Left renal pelvis (tissue), 4 donors: ENCODE results near the gene SLITRK5. TPM values are rescaled to one million over a fixed set of nuclear protein-coding genes. Genes with fewer than 3 reads are reported as not detected.
A peak's percentile ranks its signal among the peaks of the same experiment; 100 is the strongest.

Experiments
- DNase-seq, 4 donors: peaks; one replicate each; pipeline ENCODE4 v3.0.0-alpha.2; 2013; ENCODE audit warnings: low read depth in 4 of 4, low spot score in 3 of 4
- polyA plus RNA-seq, 4 donors: library from polyadenylated mRNA; unstranded; fragments of 120-200 nt; gene quantifications; one replicate each; pipeline ENCODE4 v1.2.1, GENCODE V29; 2013; ENCODE audit not compliant: insufficient read length in 4 of 4

The SLITRK5 gene, protein sequence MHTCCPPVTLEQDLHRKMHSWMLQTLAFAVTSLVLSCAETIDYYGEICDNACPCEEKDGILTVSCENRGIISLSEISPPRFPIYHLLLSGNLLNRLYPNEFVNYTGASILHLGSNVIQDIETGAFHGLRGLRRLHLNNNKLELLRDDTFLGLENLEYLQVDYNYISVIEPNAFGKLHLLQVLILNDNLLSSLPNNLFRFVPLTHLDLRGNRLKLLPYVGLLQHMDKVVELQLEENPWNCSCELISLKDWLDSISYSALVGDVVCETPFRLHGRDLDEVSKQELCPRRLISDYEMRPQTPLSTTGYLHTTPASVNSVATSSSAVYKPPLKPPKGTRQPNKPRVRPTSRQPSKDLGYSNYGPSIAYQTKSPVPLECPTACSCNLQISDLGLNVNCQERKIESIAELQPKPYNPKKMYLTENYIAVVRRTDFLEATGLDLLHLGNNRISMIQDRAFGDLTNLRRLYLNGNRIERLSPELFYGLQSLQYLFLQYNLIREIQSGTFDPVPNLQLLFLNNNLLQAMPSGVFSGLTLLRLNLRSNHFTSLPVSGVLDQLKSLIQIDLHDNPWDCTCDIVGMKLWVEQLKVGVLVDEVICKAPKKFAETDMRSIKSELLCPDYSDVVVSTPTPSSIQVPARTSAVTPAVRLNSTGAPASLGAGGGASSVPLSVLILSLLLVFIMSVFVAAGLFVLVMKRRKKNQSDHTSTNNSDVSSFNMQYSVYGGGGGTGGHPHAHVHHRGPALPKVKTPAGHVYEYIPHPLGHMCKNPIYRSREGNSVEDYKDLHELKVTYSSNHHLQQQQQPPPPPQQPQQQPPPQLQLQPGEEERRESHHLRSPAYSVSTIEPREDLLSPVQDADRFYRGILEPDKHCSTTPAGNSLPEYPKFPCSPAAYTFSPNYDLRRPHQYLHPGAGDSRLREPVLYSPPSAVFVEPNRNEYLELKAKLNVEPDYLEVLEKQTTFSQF
- 1 to 10 TPM; 1.8 to 4.1 (median 2.0) TPM for polyA plus RNA-seq

DNA sequence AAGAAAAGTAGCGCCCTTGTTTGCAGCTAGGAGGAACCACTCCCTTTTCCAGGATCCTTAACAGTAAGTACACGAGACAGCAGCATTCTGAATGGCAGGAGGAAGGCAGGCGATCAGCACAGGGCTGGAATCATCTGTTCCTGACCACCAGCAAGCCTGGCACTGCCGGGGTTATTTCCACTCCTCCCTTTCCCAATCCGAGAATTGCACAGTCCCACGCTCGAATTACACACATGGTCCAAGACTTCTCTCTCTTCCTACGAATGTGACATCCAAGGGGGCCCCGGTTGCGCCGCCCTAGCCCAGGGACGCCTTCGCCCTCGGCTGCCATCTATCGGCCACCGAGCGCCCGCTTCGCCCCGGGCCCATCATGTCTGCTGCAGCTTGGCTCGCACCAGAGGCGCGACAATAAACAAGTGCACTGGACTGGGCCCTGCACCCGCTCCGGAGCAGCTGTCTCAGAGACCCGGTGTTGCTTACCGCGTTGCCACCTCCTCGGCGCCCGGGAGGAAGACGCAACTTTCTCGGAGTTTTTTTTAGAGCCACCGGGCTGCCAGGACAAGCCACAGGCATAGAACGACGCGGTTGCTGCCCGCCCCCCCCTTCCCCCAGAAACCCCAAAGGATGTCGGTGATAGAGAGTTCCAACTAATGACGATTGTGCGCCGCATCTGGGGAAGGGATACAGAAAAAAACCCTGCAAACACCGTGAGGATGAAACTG is at the start of gene SLITRK5:
Gene SLITRK5 (plus strand): TSS at position 341 of the 722 bp plus-strand sequence. CDS start 4,018 bp downstream, outside the sequence.
- peak in 1 of 4 donors; percentile 57 for DNase-seq

DNA sequence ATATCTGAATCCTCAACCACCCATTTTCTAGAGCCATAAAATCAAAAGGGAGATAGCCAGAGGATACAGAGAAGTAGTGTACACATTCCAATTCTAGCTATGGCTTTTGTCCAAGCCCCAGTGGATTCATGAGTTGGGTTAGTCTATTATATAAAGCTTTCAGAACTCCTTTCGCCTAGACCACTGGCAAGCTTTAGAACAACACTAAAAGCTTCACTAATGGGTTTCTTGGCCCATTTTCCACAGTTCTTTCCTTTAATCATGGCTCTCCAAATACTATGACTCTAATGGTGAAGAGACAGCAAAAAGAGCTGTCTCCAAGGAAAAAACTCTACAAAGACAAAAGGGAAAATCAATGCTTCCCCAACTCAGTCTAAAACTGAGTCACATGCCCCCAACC is 48.2 kb upstream of the SLITRK5 start:
- no peak for DNase-seq

DNA sequence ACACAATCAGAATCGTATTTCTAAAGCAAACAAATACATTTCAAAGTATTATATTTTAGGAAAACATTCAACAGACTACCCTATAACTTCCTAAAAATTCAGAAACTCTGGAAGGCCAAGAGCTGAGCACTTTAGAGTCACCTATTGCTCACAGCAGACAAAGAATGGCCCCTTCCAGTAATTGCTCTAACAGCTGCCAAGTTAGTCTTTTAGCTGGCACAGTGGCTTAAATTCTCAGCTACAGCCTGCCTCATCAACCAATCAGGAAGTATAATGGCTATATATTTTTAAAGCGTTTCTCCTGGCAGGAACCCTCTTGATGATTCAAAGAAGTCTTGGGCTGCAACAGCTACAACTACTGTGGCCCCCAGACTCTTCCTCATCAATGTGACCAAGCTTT is 14.9 kb upstream of the SLITRK5 start:
- DNase-seq, result no peak

DNA sequence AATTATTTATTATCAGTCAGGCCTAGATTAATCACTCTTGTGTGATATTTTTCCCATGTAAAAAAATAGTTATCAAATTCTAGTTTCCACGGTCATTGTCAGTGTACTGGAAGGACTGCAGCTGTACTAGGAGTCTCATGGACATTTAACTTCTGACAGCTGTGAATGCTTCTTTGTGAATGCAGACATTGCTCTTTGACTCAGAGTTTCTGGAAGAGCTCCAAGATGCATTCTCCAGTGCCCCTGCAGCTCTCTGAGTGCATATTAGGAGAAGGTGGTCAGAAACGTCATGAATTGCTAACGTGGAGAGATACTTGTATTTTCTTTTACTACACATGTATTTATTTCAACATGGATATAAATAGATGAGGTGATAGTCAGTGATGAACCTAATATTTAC is 9.7 kb upstream of the SLITRK5 start:
- no peak for DNase-seq

DNA sequence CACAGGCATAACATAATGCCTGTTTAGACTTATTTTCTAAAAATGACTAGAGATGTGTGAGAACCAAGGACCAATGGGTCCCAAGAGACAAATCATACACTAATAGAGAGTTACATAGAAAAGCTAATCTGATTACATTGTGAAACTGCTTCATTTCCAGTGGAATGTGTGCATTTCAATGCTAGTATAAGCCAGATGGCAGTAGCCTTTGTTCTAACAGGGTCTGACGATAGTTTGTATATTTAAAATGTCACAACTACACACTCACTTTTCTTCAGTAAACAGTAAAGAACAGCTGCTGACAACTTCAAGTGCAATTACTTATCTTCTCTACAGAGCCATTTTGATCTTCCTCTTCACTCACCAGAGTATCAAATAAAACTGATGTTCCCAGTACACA is 4.3 kb upstream of the SLITRK5 start:
- no peak for DNase-seq

DNA sequence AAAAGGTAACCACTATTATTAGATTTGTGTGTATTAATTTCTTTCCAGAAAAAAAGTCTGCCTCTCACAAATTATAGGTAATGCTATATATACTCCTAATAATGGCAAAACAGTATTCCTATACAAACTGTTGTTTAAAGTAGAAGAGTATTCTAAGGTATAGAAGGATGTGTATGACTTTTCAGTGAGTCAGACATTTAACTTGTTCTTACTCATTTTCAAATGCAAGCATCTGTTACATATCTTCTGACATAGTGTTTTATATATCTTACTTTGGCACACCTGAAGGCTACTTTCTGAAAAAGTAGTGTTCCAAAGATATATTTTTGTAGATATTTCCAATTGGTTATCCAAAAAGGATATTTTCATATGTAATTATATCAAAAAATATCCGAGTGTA is 3.5 kb upstream of the SLITRK5 start:
- DNase-seq, result no peak

DNA sequence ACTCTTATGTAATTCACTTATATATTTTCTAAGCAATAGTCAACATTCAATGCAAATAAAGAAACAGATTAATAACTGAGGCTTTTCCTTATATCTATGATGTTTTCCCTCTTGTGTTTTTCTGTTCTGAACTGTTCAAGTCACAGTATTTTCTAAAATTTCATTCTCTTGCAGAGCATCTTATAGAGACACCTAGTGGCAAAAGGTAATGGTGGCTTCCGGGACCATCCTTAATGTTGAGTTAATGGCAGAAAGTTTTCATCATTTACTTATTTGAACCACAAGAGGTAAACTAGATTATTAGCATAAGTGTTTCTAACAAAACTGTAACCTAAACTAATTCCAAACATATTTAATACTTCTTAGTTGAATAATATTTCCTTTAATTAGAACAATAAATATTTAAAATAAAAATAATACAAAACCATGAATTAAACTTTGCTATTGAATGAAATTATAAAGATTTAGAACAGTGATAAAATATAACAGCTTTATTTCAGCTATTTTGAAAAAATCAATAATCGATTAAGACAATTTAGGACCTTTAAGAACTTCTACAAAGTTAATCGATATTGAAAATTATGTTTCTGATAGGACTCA is 1.7 kb upstream of the SLITRK5 start:
- DNase-seq, result no peak

DNA sequence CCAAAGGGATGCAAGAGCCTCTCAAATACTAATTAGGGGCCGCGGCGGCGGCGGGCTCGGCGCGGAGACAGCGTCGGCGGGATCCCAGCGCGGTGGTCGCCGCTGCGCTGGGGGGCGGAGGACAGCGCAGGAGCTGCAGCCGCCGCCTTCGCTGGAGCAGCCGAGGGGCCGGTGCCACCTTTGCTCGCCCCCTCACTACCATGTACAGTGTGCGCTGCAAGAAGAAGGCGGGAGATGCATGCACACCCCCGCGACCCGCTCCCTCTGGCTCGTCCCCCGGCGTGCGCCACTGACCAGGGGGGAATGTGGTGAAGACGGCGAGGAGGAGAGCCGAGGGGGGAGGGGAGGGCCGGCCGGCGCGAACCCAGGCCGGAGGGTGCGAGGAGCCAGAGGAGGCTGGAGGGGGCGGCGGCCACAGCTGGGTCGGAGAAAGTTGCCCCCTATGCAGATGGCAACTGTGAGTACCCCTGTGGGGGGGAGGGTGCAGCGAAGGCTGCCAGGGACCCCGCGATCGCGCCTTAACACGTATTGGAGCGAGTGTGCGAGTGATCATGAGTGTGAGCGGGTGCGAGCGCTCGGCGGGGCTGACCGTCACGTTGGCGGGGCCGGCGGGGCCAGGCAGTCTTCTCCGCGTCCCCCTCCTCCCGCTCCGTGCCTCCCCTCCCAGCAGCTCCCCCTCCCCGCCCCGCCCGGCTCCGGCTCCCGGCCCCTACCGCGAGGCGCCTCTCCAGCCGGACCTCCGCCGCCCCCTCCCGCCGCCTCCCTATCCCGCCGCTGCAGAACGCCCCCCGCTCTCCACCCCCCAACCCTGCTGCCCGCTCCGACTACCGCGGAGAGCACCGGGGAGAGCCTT is 808 bp downstream of the SLITRK5 start:
- DNase-seq, result no peak

DNA sequence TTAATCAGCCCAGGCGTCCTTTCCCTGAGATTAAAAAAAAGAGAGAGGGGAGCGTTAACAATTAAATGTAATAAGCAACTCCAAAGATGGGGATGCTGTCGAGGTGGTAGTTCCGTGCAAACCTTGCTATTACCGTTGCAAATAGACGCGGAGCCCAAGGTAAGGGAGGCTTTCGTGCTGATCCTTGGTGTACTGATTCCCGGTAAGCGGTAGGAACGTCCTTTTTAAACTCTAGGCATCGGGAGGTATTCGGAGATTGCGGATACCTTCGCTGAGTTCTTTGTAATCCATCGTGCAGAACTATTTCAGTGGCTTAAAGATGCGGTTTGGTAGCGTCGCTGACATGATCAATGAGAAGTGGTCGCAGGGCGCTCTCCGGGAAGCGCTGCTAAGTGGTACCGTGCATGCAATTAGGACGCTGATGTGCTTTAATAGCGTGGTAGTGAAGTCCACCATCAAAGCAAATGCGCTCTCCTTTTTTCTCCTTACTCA is 3.1 kb downstream of the SLITRK5 start:
- no peak for DNase-seq

DNA sequence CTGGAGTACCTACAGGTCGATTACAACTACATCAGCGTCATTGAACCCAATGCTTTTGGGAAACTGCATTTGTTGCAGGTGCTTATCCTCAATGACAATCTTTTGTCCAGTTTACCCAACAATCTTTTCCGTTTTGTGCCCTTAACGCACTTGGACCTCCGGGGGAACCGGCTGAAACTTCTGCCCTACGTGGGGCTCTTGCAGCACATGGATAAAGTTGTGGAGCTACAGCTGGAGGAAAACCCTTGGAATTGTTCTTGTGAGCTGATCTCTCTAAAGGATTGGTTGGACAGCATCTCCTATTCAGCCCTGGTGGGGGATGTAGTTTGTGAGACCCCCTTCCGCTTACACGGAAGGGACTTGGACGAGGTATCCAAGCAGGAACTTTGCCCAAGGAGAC is 4.7 kb downstream of the SLITRK5 start:
- DNase-seq, result no peak

DNA sequence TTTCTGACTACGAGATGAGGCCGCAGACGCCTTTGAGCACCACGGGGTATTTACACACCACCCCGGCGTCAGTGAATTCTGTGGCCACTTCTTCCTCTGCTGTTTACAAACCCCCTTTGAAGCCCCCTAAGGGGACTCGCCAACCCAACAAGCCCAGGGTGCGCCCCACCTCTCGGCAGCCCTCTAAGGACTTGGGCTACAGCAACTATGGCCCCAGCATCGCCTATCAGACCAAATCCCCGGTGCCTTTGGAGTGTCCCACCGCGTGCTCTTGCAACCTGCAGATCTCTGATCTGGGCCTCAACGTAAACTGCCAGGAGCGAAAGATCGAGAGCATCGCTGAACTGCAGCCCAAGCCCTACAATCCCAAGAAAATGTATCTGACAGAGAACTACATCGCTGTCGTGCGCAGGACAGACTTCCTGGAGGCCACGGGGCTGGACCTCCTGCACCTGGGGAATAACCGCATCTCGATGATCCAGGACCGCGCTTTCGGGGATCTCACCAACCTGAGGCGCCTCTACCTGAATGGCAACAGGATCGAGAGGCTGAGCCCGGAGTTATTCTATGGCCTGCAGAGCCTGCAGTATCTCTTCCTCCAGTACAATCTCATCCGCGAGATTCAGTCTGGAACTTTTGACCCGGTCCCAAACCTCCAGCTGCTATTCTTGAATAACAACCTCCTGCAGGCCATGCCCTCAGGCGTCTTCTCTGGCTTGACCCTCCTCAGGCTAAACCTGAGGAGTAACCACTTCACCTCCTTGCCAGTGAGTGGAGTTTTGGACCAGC is 5.3 kb downstream of the SLITRK5 start:
- DNase-seq, result no peak

DNA sequence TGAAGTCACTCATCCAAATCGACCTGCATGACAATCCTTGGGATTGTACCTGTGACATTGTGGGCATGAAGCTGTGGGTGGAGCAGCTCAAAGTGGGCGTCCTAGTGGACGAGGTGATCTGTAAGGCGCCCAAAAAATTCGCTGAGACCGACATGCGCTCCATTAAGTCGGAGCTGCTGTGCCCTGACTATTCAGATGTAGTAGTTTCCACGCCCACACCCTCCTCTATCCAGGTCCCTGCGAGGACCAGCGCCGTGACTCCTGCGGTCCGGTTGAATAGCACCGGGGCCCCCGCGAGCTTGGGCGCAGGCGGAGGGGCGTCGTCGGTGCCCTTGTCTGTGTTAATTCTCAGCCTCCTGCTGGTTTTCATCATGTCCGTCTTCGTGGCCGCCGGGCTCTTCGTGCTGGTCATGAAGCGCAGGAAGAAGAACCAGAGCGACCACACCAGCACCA is 5.9 kb downstream of the SLITRK5 start:
- no peak for DNase-seq

DNA sequence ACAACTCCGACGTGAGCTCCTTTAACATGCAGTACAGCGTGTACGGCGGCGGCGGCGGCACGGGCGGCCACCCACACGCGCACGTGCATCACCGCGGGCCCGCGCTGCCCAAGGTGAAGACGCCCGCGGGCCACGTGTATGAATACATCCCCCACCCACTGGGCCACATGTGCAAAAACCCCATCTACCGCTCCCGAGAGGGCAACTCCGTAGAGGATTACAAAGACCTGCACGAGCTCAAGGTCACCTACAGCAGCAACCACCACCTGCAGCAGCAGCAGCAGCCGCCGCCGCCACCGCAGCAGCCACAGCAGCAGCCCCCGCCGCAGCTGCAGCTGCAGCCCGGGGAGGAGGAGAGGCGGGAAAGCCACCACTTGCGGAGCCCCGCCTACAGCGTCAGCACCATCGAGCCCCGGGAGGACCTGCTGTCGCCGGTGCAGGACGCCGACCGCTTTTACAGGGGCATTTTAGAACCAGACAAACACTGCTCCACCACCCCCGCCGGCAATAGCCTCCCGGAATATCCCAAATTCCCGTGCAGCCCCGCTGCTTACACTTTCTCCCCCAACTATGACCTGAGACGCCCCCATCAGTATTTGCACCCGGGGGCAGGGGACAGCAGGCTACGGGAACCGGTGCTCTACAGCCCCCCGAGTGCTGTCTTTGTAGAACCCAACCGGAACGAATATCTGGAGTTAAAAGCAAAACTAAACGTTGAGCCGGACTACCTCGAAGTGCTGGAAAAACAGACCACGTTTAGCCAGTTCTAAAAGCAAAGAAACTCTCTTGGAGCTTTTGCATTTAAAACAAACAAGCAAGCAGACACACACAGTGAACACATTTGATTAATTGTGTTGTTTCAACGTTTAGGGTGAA is 6.6 kb downstream of the SLITRK5 start:
- no peak for DNase-seq

DNA sequence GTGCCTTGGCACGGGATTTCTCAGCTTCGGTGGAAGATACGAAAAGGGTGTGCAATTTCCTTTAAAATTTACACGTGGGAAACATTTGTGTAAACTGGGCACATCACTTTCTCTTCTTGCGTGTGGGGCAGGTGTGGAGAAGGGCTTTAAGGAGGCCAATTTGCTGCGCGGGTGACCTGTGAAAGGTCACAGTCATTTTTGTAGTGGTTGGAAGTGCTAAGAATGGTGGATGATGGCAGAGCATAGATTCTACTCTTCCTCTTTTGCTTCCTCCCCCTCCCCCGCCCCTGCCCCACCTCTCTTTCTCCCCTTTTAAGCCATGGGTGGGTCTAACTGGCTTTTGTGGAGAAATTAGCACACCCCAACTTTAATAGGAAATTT is 7.2 kb downstream of the SLITRK5 start:
- DNase-seq, result no peak

DNA sequence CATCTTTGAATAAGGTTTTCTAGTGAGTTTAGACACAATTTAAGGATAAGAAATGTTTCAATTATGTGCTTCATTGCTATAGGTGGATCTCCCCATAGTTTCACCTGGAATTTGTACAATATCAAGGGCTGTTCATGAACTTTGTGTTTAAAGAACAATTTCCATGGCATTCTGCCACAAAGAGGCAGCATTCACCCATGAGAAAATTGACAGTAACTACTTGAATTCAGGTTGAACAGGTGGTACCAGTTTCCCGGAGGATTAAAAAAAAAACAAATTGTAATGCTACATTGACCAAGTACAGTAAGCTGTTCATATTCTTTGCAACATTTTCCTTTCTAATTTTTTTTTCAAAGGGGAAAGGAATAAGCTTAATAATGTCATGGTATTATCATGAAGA is 9.1 kb downstream of the SLITRK5 start:
- no peak for DNase-seq

DNA sequence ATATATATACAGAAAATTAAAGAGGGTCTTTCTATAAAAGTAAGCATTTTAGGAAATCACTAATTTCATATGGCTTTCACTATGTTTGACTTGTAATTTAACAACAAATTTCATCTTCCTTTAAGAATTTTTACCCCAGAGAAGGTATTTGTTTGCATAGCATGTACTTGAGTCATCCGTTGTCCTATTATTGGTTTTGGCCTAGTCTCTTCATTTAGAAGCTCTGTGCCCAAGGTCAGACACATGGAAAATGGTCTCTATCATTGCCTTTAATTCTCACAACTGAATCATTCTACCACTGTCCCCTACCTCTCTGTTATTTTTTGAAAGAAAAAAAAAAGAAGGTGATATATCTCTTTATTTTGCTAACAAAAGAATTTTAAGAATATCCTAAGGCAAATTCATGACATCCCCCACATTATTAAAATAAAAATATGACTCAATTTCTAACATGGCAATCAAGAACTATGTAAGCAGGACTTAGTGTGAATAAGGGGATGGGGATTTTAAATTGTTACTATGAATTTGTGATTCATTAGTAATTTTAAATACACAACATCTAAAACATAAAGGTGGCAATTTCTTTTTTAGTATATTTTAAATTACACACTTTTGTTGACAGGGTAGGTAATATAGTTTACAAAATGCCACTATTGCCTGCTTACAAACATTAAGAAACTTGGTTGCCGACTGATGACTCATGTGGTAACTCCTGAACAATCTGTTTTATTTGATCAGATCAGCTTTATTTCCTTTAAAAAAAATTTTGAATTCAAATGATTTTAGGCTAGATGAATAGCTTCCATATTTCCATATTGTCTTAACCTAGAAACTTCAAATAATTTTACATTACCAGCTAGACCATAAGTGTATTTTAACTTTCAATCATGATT is 13.9 kb downstream of the SLITRK5 start:
- DNase-seq, result no peak

DNA sequence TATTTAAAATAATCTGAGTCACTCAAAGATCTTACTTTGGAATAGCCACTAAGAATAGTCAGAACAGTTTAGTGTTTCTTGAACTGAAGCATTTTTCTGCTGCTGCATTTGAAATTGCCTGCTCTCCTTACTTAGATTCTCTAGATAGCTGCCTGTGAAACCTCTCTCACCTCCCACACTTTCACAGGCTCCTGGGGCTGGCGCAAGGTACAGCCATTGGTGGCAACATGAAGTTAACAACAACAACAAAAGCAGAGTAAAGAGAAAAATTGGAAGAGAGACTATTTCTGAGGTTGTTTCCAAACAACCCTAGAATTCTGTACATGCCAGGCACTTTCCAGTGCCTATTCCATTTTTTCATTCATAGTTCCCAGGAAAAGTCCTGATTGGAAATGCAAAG is 25.3 kb downstream of the SLITRK5 start:
- no peak for DNase-seq
